Measurements from ENCODE around the gene OLFML1. TPM values are rescaled to one million over a fixed set of nuclear protein-coding genes. Genes with fewer than 3 reads are reported as not detected.

The OLFML1 gene
- total RNA-seq, 1 donor from 2014 or later = 10.7 TPM

- H3K27ac ChIP-seq = no peak overlapping the region
- intact Hi-C loops (cut with DNase I) = loop anchor here (2.0 kb wide), 1 partner anchor 344 kb away; no protein-coding TSS in a partner anchor
- no peak overlapping the region for H3K4me3 ChIP-seq
- no peaks in the 10 kb centered on the region for H3K4me1 ChIP-seq
- H3K9me3 ChIP-seq = no peaks in the 10 kb centered on the region
- TF ChIP-seq CTCF (IDR thresholded peaks at IDR 0.05) = peak; percentile 53 to 88 (median 73)
- no peaks in the 10 kb centered on the region for H3K27me3 ChIP-seq
- H3K36me3 ChIP-seq = no peaks in the 10 kb centered on the region
- peak; percentile 14 to 78 for DNase-seq (ENCODE audit: low spot score in 2 of 2)
These were observed 42.6 kb upstream of the OLFML1 start for GRCh38 chr11:7442588-7443215.

GRCh38 chr11:7444091-7444981 lies 41.0 kb upstream of the OLFML1 start:
- no peaks in the 10 kb centered on the region for H3K36me3 ChIP-seq
- no peaks in the 10 kb centered on the region for H3K27me3 ChIP-seq
- no peaks in the 10 kb centered on the region for H3K4me1 ChIP-seq
- no peak overlapping the region for H3K4me3 ChIP-seq
- no peak overlapping the region for H3K27ac ChIP-seq
- intact Hi-C loops (cut with DNase I) = no loop called here
- no peaks in the 10 kb centered on the region for H3K9me3 ChIP-seq
- no peak for DNase-seq (ENCODE audit: low spot score in 2 of 2)
- no peak for TF ChIP-seq CTCF (IDR thresholded peaks at IDR 0.05)

- H3K4me3 ChIP-seq = no peak overlapping the region
- H3K36me3 ChIP-seq = no peaks in the 10 kb centered on the region
- no peaks in the 10 kb centered on the region for H3K4me1 ChIP-seq
- H3K27ac ChIP-seq = no peak overlapping the region
- no peak for TF ChIP-seq CTCF (IDR thresholded peaks at IDR 0.05)
- H3K9me3 ChIP-seq = no peaks in the 10 kb centered on the region
- intact Hi-C loops (cut with DNase I) = no loop called here
- no peaks in the 10 kb centered on the region for H3K27me3 ChIP-seq
- no peak for DNase-seq (ENCODE audit: low spot score in 2 of 2)
These were observed 39.7 kb upstream of the OLFML1 start for GRCh38 chr11:7445564-7445963.

GRCh38 chr11:7448201-7448600 lies 37.1 kb upstream of the OLFML1 start:
- DNase-seq (ENCODE audit: low spot score in 2 of 2) = no peak
- Histone ChIP-seq H3K36me3 (no peaks in the 10 kb centered on the region), H3K9me3 (no peaks in the 10 kb centered on the region), H3K27ac (no peak overlapping the region), H3K27me3 (no peaks in the 10 kb centered on the region), H3K4me1 (no peaks in the 10 kb centered on the region), H3K4me3 (no peak overlapping the region)
- intact Hi-C loops (cut with DNase I) = no loop called here
- TF ChIP-seq CTCF (IDR thresholded peaks at IDR 0.05) = no peak

- TF ChIP-seq CTCF (IDR thresholded peaks at IDR 0.05) = no peak
- Histone ChIP-seq H3K27me3 (no peaks in the 10 kb centered on the region), H3K27ac (no peak overlapping the region), H3K9me3 (no peaks in the 10 kb centered on the region), H3K4me1 (no peaks in the 10 kb centered on the region), H3K4me3 (no peak overlapping the region), H3K36me3 (no peaks in the 10 kb centered on the region)
- no peak for DNase-seq (ENCODE audit: low spot score in 2 of 2)
- intact Hi-C loops (cut with DNase I) = no loop called here
These were observed 36.0 kb upstream of the OLFML1 start for GRCh38 chr11:7449211-7449840.
